ENCODE measurements around the gene RNF150. TPM values are rescaled to one million over a fixed set of nuclear protein-coding genes. Genes with fewer than 3 reads are reported as not detected.

Gene RNF150
- total RNA-seq, 1 experiment from 2014 or later: 4.4 TPM

DNA sequence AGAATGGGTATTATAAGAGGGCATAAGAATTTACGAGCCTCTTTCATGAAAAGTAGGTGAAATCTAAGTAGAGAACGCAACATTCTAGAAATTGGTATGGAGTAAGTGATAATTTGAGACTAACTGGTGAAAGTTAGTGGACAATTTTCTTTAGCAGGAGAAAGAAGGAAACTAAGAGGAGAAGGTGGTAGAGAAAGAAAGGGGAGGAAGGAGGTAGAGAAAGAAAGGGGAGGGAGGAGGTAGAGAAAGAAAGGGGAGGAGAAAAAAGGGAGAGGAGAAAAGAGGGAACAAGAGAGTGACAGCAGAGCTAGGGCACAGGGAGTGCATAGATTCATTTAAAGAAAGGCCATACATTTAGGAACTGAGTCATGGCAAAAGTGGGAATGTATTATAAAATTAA lies 94.1 kb downstream of the RNF150 start:
- Histone ChIP-seq H3K56ac (ENCODE audit: insufficient read length, low read depth, low read length) (no peak overlapping the region), H3K4me1 (ENCODE audit: insufficient read depth, low read length) (no peaks in the 10 kb centered on the region), H3K27me3 (ENCODE audit: insufficient read depth, low read length) (no peaks in the 10 kb centered on the region), H4K91ac (ENCODE audit: insufficient read length, low read depth, low read length) (no peak overlapping the region), H4K5ac (ENCODE audit: insufficient read length, low read depth, low read length) (no peak overlapping the region), H3K4ac (ENCODE audit: low read depth, low read length) (no peak overlapping the region), H3T11ph (ENCODE audit: low read length) (no peak overlapping the region), H4K20me1 (ENCODE audit: control insufficient read depth, insufficient read depth, insufficient read length) (no peaks in the 10 kb centered on the region), H3K9ac (ENCODE audit: extremely low read depth, insufficient read length, low read length) (no peak overlapping the region), H3K23me2 (ENCODE audit: insufficient read length, low read depth, low read length, poor library complexity, severe bottlenecking) (no peaks in the 10 kb centered on the region), H3K14ac (ENCODE audit: insufficient read depth, low read length) (no peak overlapping the region), H2BK15ac (ENCODE audit: low read depth, low read length) (no peak overlapping the region), H3K79me2 (ENCODE audit: insufficient read depth, low read length) (no peaks in the 10 kb centered on the region), H3K18ac (ENCODE audit: insufficient read length, low read depth, low read length) (no peak overlapping the region), H2BK20ac (ENCODE audit: low read depth, low read length, poor library complexity, severe bottlenecking) (no peak overlapping the region), H2AK5ac (ENCODE audit: insufficient read length, low read length) (no peak overlapping the region), H2BK12ac (ENCODE audit: insufficient read length, low read depth, low read length) (no peak overlapping the region), H2BK120ac (ENCODE audit: low read depth, low read length, poor library complexity, severe bottlenecking) (no peak overlapping the region), H3K9me3 (ENCODE audit: control insufficient read depth, low read depth, low read length) (no peaks in the 10 kb centered on the region), H3K23ac (ENCODE audit: insufficient read length, low read depth, low read length) (no peak overlapping the region), H3K27ac (ENCODE audit: insufficient read length, low read depth, low read length) (no peak overlapping the region), H3K79me1 (ENCODE audit: insufficient read depth, low read depth, low read length, poor library complexity, severe bottlenecking) (no peaks in the 10 kb centered on the region), H3K4me2 (ENCODE audit: insufficient read depth, insufficient read length, low read length) (no peak overlapping the region), H2BK5ac (ENCODE audit: insufficient read length, low read length) (no peak overlapping the region), H2AFZ (ENCODE audit: low read length) (no peak overlapping the region), H4K8ac (replicated peaks; ENCODE audit: insufficient read length, low read depth, low read length) (no peak overlapping the region)
- Mint-ChIP-seq H3K27ac (peak overlapping the region in 1 of 3 experiments; percentile 8; a peak in 2 of 7 replicates), H3K36me3 (ENCODE audit: insufficient read depth in 1 of 3, low read depth in 3 of 3) (peaks cover 0 to 2% (median 0%) of the 10 kb centered on the region in 3 experiments; a peak in 1 of 7 replicates), H3K9me3 (peaks cover 0 to 2% of the 10 kb centered on the region in 2 experiments; a peak in 1 of 5 replicates), H3K27me3 (ENCODE audit: low read depth) (no peaks in the 10 kb centered on the region), H3K4me1 (peaks cover 0 to 4% of the 10 kb centered on the region in 2 experiments; a peak in 2 of 4 replicates), H3K4me3 (no peak overlapping the region)
- DNase-seq: no peak
- WGBS (ENCODE audit: extremely low coverage, insufficient read length, low lambda C conversion rate): no CpG with 5 or more reads among the region's 2 CpGs
- TF ChIP-seq, protein P1, sequence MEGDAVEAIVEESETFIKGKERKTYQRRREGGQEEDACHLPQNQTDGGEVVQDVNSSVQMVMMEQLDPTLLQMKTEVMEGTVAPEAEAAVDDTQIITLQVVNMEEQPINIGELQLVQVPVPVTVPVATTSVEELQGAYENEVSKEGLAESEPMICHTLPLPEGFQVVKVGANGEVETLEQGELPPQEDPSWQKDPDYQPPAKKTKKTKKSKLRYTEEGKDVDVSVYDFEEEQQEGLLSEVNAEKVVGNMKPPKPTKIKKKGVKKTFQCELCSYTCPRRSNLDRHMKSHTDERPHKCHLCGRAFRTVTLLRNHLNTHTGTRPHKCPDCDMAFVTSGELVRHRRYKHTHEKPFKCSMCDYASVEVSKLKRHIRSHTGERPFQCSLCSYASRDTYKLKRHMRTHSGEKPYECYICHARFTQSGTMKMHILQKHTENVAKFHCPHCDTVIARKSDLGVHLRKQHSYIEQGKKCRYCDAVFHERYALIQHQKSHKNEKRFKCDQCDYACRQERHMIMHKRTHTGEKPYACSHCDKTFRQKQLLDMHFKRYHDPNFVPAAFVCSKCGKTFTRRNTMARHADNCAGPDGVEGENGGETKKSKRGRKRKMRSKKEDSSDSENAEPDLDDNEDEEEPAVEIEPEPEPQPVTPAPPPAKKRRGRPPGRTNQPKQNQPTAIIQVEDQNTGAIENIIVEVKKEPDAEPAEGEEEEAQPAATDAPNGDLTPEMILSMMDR (conservative IDR thresholded peaks at IDR 0.05): no peak
